ENCODE data around the gene CDK11B.

CDK11B gene

DNA sequence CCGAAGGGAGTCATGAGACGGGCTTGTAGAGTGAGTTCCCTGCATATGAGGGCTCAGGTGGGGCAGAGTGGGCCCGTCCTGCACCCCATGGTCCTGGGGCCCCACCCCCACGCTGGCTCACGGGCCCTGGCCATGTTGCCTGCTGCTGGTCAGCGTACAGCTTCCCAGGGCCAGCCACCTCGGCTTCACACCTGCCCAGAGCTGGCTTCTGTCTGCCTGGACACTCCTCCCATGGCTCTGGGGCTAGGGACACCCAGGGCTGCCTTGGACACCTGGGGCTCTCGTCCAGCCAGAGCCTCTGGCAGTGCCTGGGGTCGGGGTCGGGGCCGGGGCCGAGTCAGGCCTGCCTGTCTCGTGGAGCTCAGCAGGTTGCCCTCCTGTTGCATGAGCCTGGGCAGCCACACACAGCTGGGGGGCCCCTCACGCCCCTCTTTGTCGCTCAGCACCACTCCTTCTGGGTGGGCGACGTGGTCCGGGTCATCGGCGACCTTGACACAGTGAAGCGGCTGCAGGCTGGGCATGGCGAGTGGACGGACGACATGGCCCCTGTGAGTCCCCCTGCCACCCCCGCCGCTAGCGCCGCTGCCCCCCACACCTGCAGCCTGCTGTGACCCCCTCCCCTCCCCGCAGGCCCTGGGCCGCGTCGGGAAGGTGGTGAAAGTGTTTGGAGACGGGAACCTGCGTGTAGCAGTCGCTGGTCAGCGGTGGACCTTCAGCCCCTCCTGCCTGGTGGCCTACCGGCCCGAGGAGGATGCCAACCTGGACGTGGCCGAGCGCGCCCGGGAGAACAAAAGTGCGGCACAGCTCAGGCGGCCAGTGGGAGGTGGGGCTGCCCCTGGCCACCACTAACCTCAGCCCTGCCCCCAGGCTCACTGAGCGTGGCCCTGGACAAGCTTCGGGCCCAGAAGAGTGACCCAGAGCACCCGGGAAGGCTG lies 32.3 kb downstream of the CDK11B start:
- DNase-seq, result no peak

DNA sequence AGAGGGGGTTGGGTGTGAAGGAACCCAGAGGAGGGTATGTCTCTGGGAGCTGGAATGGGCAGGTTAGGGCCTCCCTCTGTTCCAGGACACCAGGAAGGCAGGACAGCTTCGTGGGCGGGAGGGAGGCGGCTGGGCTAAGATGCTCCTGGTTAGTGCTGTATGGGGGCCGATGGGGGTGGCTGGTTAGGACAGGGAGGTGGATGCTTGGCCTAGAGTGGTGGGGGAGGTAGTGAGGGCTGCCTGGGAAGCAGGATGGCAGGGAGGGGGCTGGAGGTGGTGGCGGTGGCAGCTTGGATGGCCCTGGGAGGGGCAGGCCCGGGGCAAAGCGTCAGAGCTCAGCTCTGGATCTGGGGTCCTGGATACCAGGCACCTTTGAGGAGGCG lies 33.0 kb downstream of the CDK11B start:
- DNase-seq, result no peak

DNA sequence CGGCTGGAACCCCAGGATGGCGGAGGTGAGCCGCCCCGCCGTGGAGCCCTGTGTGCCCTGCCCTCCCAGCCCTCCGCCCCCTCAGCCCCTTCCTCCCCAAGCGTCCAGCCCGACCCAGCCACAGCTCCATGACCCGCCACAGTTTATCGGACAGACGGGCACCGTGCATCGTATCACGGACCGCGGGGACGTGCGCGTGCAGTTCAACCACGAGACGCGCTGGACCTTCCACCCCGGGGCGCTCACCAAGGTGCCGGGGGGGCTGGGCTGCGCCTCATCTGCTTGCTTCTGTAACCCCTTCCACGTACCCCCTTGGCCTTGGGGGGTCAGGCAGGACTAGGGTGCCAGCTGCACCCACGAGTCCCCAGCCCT lies 33.4 kb downstream of the CDK11B start:
- DNase-seq, result no peak

DNA sequence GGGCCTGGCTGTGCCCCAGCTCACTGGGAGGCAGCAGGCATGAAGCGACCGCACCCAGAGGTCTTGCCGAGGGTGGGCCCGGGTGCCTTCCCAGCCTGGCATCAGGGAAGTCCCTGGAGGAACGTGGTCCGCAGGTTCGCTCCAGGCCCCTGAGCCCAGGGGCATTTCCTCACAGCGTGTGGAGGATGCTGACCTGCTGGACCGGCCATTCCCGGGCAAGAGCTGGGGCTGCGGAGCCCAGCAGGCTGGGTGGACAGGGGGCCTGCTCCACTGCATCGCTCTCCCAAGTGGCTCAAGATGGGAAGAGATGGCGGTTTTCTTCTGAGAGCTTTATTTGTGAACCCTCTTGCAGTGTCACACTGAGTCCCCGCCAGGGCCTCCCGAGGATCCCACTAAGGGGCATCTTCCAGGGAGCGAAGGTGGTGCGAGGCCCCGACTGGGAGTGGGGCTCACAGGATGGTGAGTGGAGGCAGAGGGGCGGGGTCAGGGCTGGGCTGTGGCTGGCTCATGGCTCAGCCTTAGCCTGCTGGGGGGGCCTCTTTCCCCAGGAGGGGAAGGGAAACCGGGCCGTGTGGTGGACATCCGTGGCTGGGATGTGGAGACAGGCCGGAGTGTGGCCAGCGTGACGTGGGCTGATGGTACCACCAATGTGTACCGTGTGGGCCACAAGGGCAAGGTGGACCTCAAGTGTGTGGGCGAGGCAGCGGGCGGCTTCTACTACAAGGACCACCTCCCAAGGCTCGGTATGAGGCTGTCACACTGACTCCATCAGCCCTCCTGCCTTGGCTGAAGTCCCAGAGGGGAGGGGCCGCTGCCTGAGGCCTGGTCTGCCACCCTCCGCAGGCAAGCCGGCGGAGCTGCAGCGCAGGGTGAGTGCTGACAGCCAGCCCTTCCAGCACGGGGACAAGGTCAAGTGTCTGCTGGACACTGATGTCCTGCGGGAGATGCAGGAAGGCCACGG lies 34.1 kb downstream of the CDK11B start:
- no peak for DNase-seq

DNA sequence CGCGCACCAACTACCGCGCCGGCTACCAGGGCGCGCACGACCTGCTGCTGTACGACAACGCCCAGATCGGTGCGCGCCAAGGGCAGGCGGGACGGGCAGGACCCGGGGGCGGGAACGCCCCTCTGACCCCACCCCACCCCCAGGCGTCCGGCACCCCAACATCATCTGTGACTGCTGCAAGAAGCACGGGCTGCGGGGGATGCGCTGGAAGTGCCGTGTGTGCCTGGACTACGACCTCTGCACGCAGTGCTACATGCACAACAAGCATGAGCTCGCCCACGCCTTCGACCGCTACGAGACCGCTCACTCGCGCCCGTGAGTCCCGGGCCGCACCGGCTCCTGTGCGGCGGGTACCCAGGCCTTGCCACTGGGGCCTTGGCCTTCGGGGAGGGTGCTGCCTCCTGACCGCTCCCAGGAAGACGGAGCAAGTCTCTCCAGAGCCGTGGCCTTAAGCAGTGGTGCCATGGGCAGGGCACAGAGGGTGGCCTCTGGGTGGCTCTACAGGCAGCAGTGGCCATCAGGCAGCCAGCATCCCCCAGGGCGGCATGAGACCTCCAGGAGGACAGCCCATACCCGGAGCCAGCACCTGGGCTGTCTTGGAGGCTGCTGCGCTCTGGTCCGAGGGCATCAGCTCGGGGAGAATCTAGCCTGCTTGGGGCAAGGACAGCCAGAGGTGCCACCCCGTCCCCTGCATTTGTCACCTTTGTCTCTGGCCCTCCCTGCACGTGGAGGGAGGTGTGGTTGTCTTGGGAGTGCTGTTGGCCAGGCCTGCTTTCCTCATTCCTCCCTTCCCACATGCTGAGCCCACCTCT lies 35.0 kb downstream of the CDK11B start:
- no peak for DNase-seq

DNA sequence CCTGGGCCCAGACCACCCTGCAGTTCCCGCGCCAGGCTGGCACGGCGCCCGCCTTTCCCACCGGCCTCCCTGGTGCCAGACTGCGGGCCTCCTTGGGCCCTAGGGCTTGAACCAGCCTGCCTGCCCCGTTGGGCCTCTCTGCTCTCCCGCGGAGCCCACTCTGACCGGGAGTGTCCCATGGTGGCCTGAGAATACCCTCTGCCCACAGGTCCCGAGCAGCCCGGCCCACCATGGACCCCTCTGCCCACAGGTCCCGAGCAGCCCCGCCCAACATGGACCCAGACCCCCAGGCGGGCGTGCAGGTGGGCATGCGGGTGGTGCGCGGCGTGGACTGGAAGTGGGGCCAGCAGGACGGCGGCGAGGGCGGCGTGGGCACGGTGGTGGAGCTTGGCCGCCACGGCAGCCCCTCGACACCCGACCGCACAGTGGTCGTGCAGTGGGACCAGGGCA lies 35.6 kb downstream of the CDK11B start:
- no peak for DNase-seq

DNA sequence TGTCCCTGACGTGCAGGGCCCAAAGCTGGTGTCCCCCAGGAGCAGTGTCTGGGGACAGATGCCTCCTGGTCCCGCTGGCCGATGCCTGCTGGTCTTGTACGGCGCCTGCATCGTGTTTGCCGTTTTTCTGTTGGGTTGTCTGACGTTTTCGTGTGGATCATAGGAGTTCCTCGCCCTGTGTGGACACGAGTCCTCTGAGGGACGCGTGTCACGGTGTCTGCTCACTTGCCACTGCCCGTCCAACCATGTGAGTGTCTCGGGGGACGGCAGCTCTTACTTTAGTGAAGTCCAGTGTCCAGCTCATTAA lies 36.1 kb downstream of the CDK11B start:
- DNase-seq, result no peak

DNA sequence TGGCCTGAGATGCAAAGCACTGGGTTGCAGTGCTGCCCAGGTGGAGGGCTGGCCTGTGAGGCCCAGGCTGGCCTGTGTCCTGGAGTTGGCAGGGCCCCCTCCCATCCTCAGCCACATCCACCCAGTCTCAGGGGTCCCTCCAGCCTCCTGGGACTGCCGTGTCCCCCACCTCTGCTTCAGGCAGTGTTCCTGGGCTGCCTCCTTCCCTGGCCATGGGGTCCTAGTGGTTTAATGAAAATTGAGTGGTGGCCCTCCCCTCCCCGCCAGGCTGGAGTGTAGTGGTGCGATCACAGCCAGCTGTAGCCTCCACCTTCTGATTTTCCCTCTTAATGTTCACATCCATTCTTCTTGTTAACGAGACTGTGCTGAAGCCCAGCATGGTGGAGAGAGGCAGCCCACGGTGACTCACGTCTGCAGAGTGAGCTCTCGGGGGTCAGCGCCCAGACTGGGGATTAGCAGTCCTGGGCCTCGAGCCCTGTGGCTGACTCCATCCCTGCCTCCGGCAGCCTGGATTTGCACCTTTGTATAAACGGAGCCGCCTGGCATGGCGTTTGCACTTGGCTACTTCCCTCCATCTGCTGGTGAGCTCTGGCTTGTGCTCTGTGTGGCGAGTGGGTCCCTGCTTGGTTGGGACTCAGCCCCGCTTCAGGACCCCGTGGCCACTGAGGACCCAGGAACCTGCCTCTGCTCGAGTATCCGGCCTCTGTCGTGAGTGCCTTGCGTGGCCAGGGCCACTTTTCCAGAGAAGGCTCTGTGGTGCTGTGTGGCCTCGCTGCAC lies 36.6 kb downstream of the CDK11B start:
- DNase-seq, result no peak

DNA sequence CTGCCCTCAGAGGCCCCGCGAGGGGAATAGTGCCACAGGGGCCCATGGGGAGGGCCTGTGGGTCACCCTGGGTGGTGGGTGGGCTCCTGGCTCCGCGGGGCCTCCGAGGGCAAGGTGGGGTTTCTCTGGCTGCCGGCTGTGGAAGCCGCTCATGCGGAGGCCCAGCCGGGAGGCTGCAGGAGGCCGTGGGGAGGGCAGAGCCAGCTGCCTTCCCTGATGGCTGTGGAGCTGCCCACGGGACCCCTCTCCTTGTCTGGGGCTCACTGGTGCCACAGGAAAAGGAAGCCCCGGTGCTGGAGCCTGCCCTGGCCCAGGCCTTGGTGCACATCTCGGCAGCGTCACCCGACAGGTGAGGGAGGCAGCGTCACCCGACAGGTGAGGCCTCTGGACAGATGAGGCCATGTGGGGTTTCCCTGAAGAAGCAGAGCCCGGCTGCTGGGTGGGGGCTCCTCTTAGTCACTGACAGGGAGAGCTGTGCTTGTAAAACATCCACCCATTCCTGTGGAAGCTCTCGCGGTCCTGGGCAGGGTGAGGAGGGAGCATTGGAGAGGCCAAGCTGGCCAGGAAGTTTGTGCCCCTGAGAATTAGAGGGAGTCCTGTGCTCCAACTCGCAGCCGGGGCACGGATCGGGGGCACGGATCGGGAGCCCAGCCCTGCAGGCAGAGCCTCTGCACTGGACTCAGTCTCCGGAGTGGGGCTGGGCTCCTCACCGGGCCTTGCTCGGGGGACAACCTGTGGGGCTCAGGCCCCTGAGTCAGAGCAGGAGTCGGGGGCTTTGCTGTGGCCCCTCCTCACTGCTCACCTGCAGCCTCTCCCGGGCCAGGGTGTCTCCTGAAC lies 37.4 kb downstream of the CDK11B start:
- DNase-seq, result no peak

DNA sequence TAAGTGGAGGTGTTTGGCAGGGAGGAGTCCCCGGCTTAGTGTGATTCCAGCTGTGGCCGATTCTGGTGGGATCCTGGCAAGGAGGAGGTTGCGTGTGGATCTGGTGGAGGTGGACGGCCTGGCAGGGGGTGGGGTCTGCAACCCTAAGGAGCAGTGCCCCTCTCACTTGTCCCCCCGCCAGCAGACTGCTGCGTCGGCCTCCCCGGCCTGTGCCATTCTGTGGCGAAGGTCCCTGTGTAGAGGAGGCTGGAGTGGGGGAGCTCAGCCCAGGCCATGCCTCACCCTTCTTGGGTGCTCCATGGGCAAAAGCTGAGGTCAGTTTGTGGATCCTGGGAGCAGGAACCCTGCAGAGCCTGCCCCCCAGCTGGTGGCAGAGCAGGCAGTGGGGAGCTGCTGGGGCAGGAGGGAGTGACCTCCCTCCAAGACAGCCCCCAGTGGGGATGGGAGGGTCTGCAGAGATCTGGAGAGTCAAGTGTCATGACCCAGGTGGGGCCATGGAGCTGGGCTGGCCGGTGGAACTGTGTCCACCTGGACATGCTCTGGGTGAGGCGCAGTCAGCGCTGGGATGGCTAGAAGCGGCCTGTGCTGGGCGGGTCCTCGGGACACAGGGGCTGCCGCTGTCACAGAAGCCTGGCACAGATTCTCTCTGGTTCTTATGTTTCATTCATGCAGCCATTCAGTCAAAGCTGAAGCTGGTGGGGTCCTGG lies 38.2 kb downstream of the CDK11B start:
- DNase-seq, result no peak

DNA sequence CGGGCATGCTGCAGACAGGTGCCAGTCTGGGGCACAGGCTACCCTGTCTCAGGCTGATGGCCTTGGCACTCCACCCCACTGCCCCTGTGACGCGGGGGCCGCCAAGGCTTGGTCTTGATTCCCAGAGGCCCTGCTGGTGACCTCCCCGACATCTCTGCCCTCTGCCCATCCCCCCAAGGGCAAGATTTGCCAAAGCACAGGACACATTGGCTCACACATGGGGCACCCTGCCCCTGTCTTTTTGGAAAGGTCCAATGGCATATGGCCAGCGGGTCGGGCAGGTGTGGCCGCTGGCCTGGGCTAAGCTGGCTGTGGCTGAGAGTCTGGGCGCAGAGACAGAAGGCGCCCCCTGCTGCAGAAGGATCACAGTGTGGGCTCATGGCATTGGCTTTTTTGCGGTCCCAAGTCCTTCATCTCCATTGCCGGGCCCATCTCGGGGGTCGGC lies 38.9 kb downstream of the CDK11B start:
- no peak for DNase-seq

DNA sequence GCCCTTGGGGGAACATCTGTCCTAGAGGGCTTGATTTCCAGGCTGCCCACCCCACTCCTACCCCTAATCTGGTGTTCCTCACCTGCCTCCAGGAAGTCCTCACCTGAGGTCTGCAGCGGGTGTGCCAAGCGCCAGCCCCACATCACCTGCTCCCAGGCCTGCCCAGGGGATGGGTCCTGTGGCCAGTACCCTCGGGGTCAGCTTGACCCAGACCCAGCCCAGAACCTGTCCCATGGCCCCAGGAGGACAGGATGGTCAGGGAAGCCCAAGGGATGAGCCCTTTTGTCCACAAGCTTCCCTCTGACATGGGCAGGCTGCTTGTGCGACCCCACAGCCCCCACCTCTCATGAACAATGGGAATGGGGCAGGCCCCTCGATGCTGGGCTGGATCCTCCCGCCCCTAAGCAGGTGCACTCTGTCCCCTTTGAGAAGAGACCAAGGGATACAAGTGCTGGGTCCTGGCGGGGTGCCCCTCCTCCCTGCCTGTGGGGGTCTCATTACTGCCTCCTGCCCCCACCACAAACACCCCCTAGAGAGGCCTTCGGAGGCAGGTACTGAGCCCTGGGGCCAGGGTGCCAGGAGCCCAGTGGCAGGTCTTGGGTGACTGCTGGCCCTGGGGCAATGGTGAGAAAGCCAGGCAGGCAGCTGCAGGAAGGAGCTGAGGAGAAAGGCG lies 40.3 kb downstream of the CDK11B start:
- no peak for DNase-seq

DNA sequence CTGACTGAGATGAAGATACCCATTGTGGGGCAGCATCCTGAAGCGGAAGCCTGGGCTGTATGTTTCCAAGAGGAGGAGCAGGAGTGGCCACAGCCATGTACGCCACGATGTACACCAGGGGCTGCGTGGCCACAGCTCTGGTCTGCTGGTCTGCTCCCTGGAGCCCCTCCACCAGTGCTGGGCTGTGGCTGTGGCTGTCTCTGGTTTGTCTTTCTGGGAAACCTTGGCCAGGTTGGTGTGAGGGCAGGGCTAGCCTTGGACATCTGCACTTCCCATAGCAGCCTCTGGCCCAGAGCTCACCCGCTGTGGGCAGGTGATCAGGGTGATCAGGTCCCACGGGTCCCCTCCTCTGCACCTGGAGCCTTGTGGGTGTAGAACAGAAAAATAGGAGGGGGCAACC lies 40.9 kb downstream of the CDK11B start:
- no peak for DNase-seq

DNA sequence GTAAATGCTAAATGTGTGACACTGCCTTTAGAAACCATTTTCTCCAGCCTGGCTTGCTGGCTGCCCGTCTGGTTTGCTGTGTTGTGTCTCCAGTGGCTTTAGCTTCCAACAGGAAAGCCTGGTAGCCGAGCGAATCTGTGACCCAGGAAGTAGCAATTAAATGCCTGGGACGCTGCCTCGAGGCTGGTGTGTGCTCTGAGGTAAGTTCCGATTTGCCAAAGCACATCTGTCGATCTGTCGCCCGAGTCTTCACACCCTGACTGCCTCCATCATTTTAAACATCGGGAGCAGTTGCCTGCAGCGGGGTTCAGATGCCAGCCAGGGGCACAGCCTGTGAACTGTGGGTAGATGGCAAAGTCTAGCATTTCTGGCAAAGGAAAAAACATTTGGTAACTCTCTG lies 41.3 kb downstream of the CDK11B start:
- DNase-seq, result no peak

DNA sequence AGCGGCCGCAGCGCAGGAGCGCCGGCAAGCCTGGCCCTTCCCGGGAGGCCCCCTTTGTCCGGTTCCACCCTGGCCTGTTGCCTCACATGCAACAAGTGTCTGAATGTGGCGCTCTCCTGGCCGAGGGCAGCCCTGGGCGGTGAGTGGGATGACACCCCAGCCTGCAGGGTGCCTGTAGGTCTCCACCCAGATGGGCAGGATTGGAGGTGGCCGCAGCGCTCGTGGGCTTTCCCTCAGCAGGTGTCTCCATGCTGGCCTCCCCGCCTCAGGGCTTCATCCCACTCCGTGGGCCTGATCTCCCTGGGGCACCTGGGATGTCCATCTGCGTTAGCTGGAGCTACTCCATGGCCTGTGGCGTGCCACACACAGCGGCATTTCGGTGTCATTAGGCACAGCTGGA lies 42.0 kb downstream of the CDK11B start:
- no peak for DNase-seq

DNA sequence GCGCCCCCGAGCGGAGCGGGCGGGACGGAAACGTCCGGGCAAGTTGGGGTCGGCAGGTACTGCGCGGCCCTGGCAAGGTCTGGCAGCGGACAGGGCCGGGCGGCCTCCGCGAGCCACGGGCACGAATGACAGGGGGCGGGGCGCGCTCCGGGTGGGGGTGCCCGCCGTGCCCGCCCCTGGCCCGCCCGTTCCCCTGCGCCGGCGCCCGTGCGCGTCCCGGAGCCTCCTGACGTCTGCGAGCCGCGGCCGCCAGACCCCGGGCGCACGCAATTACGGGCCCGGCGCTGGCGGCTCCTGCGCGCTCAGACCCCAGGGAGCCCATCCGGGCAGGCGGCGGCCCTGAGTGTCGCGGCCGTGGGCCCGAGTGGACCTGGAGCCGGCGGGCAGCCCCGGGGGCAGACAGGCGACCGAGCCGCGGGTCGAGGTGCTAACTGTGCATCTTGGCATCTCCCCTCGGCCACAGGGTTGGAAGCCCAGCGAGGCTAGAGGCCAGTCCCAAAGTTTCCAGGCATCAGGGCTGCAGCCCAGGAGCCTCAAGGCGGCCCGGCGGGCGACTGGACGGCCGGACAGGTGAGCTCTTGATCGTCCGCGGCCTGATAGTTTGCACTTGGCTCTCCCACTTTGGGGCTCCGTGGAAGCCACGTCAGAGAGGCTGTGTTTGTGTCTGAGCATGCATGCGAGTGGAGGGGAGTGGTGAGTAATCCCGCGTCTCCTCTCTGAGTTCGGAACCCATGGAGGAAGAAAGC lies 42.6 kb downstream of the CDK11B start:
- no peak for DNase-seq

DNA sequence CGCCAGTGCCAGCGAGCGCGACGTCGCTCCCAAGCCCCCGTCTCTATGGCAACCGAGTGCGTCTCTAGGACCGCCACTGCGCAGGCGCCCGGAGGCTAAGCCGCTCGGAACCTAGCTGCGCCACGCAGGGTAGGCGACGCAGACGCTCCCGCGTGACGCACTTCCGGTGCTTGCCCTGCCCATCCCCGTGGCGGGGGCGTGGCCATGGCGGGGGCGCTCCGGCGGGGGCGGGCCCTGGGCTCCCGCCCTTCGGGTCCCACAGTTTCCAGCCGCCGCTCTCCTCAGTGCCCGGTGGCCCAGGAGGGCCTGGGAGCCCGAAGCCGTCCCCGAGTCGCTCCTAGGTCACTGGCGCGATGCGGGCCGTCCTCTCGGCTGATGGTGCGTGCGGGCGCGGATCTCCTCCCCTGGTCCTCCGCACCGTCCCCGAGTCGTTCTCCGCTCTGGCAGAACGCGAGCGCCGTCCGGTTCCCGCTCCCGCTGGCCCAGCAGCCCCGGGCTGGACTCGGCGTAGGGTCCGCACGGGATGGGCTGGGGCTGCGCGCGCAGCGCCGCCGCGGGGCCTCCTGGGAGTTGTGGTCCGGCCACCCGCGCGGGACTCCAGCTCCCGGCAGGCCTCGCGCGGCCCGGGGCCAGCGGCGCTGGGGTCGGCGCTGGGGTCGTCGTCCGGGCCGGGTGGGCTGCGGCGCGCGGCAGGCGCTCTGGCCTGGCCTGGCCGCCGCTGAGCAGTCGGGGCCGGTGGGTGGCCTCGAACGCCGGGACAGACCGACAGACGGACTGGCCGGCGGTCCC lies 43.4 kb downstream of the CDK11B start, which contains the start of gene MIB2:
Gene MIB2, plus strand, starts transcription at position 245 of the 789 bp plus-strand sequence. CDS start 7,953 bp downstream, outside the sequence.
- DNase-seq, result peak; percentile 77

DNA sequence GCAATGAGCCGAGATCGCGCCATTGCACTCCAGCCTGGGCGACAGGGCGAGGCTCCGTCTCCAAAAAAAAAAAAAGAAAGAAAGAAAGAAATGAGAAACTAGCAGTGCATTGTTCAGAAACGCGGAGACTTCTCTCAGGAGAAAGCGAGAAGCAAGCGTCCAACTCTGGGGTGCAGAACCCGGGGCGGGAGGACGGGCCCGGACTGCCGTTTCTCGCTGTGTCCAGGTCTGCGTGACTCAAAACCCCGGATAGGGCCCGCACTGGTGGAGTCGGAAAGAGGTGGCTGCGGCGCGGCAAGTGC lies 43.9 kb downstream of the CDK11B start:
- DNase-seq, result no peak

All from NCI-H1436 treated with DMSO at 0.1 percent for 48 hours (cell line).